HS-27A (cell line): Measurements from ENCODE around the gene CEP55.

Source experiments
- DNase-seq: peaks from one replicate; pipeline ENCODE4 v3.0.0-alpha.2; 2012; ENCODE audit warnings: low read depth, missing footprints

The CEP55 gene

GRCh38 chr10:93566435-93567276 lies 70.2 kb downstream of the CEP55 start, which contains the start of gene FFAR4:
Gene FFAR4, plus strand, starts transcription at chr10:93566665. Its CDS starts 56 bp downstream, at chr10:93566721.
- DNase-seq = no peak

GRCh38 chr10:93567277-93568104 lies 71.1 kb downstream of the CEP55 start:
- no peak for DNase-seq

- DNase-seq = no peak
Observed at GRCh38 chr10:93568105-93568390, 71.6 kb downstream of the CEP55 start.

- no peak for DNase-seq
Observed at GRCh38 chr10:93570383-93570782, 74.0 kb downstream of the CEP55 start.

GRCh38 chr10:93572606-93573005 lies 76.2 kb downstream of the CEP55 start:
- DNase-seq = no peak

- DNase-seq = no peak
Observed at GRCh38 chr10:93573051-93573909, 76.9 kb downstream of the CEP55 start.

- no peak for DNase-seq
Observed at GRCh38 chr10:93573924-93574323, 77.5 kb downstream of the CEP55 start.

- no peak for DNase-seq
Observed at GRCh38 chr10:93576888-93577287, 80.5 kb downstream of the CEP55 start.

- no peak for DNase-seq
Observed at GRCh38 chr10:93577565-93577964, 81.2 kb downstream of the CEP55 start.
